Eye (tissue), 1 donor: ENCODE results near the gene OR2F2.

Experiments
- DNase-seq: peaks from one replicate; pipeline ENCODE4 v3.0.0-alpha.2; 2015

Gene OR2F2, protein sequence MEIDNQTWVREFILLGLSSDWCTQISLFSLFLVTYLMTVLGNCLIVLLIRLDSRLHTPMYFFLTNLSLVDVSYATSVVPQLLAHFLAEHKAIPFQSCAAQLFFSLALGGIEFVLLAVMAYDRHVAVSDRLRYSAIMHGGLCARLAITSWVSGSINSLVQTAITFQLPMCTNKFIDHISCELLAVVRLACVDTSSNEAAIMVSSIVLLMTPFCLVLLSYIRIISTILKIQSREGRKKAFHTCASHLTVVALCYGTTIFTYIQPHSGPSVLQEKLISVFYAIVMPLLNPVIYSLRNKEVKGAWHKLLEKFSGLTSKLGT

DNA sequence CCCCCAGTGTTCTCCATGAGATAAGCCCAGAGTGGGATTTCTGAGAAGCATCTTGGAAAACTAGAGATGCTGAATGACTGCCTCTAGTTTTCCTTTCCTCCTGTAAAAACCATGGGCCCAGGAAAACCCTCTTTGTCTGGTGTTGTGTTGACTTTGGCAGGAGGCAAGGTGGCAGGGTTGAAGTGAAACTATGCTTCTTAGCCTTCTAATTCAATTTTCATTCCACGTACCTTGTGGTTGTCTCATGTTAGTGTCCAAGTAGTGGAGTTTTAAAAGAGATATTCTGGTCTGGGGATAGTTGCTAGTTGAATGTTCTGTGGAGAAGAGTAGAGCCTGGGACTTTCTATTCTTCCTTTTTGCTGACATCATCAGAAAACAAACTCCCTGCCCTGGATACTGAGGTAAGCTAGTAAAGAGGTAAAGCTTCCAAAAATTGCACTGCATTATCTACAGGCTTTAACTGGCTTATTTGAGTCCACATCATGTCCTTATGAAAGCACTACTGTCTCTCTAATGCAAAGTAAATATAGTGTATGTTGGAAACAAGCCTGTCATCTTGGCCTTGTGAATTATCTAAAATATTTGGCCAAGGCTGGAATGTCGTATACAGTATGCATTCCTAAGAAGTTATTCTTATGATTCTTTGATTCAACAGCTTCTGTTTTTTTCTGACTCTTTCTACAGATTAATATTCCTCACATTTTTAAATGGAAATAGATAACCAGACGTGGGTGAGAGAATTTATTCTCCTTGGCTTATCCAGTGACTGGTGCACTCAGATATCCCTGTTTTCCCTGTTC, at the start of gene OR2F2:
Gene OR2F2, plus strand, starts transcription at position 708 of the 800 bp plus-strand sequence. Its CDS starts 0 bp downstream, at position 708.
- DNase-seq: peak; percentile 3

- no peak for DNase-seq
These were observed 49.1 kb upstream of the OR2F2 start for GRCh38 chr7:143885951-143886350.

DNA sequence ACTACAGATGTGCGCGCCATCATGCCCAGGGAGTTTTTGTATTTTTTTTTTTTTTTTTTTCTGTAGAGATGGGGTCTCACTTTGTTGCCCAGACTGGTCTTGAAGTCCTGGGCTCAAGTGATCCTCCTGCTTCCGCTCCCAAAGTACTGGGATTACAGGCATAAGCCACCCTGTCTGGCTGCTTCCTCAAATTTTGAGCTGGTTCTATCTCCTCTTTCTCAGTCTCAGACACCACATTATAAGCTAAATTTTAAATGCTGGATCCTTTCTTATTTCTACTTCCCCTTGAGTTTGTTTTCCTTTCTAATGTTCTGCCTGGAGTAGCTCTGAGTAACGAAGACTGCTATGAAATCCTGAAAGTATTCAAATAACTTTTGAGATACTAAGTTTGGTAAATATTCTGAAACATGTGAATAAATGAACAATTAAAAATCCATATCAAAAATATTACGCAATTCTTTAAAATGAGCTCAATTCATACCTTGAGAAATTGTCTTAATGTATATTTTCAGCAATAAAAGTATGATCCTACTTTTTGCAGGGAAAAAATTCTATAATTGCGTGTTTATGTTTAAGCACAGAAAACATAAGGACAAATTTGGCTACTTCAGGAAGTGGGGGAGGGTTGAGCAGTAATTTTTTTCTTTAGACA, 48.1 kb upstream of the OR2F2 start:
- DNase-seq: no peak

DNA sequence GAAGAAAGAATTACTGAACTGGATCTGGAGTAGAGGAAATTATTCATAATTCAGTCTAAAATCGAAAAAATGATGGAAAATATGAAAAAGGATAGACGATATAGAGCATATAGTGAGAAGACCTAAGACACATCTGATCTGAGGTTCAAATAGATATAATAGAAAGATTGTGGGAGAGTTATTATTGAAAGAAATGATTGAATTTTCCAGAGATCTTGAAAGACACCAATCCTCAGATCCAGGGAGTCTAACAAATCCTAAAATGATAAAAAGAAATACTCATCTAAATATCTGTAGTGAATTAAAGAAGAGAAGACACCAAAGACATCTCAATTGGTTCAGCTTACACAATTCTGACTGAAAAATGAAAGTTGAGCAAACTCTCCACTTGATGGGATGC, 46.0 kb upstream of the OR2F2 start:
- no peak for DNase-seq

GRCh38 chr7:143890558-143890957, 44.5 kb upstream of the OR2F2 start:
- no peak for DNase-seq

DNA sequence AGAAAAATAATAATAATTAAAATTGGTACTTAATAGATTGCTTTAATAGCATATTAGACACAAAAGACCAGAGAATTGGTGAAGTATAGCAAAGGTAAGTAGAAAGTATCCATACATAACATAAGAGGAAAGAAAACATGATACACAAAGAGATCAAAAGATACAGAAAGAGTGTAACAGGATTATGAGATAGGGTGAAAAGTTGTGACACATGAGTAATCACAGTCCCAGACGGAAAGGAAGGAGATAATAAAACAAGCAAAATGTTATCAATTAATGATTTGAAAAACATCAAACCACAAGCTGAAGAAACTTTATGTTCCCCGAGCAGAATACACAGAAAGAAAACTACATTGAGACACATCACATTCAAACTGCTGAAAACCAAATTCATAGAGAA, 43.6 kb upstream of the OR2F2 start:
- DNase-seq: no peak

DNA sequence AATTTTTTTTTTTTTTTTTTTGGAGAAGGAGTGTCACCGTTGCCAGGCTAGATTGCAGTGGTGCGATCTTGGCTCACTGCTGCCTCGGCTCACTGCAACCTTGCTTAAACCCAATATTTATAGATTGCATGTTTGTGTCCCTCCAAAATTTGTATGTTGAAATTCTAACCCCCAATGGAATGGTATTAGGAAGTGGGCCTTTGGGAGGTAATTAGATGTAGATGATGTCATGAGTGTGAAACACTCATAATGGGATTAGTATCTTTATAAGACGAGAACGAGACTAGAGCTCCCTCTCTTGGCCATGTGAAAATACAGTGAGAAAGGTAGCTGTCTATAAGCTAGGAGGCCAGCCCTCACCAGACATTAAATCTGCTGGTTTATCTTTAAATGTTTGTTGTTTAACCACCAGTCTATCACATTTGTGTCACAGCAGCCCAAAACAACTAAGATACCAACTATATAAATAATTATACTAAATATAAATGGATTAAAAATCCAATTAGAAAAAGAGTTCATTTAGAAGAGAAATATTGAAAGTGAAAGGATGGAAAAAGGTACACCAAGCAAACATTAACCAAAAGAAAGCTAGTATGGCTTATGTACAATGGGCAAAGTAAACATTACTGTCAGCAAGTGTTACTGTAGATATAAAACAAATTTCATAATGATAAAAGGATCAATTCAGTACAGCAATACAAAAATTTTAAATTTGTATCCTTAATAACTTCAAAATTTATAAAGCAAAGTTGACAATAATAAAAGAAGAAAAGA, 42.3 kb upstream of the OR2F2 start:
- no peak for DNase-seq

DNA sequence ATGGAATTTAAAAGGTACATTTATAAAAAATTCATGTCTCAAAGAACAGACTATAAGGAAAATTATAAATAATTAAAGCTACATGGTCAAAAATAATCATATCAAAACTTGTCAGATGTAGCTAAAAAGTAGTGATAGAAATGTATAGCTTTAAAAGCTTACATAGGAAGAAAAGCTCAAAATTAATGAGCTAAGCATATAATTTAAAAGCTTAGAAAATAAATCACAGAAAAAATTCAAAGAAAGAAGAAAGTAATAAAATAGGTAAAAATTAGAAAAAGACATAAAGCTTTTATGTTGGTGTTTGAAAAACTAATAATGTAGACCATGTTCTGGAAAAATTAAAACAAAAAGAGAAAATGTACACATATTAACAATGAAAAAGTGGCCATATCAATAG, 38.4 kb upstream of the OR2F2 start:
- DNase-seq: no peak

DNA sequence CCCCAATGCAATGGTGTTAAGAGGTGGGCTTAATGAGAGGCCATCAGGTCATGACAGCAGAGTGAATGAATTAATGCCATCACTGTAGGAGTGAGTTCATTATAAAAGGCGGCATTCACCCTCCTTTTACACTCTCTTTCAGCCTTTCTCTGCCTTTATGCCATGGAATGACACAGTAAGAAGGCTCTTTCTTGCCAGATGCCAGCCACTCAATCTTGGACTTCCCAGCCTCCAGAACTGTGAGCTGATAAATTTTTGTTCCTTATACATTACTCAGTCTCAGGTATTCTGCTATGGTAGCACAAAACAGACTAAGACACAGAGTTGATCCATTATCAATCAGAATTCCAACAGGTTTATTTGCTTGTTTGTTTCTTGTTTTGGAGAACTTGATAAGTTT, 36.2 kb upstream of the OR2F2 start:
- no peak for DNase-seq

- no peak for DNase-seq
These were observed 34.7 kb upstream of the OR2F2 start for GRCh38 chr7:143900230-143900766.

DNA sequence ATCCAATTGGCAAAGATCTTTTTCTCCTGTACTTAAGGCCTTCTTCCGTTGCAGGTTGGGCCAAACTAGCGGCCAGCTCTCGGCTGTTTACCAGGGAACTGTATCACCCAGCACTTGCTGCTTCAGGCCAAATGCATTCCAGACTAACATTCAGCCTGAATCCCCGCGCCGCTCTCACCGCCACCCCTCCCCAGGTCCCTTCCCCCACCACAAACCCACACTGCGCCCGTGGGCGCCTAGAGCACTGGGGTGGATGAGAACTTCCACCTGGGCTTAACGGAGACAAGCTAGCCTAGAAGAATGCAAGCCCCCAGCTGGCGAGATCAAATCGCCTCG, 33.7 kb upstream of the OR2F2 start:
- DNase-seq: peak; percentile 92

DNA sequence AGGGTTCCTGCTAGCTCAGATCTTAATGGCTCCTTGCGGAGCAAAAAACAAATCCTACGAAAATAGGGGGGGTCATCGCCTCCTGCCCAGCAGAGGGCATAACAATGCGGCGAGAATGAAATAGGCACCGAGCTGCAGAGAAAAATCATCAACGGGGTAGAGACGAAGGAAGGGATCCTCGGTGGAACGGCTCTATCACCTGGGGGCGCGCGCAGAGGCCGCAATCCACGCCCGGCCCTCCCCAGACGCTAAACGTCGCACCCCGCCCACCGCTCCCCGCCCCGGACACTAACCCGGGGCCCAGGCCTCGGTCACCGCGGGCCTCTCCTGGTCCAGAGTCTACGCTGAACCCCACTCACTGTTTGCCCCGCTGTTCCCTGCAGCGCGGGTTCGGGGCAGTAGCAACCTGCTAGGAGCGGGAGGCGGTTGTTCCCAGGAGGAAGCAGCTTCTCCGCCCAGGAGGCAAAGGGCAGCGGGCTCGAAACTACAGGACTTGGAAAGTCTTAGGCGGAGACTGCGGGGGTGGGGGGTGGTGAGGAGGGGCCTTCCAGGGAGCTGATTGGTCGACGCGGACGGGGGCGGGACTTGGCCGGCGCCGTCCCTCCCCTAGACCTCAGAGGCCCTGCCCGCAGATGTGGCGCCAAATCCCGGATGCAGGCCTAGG, 33.2 kb upstream of the OR2F2 start, which contains the start of gene TCAF1:
Gene TCAF1, minus strand, starts transcription at position 509 of the 664 bp plus-strand sequence. CDS start 25,568 bp downstream, outside the sequence.
- DNase-seq: peak; percentile 98

GRCh38 chr7:143902332-143902899, 32.6 kb upstream of the OR2F2 start:
- no peak for DNase-seq

DNA sequence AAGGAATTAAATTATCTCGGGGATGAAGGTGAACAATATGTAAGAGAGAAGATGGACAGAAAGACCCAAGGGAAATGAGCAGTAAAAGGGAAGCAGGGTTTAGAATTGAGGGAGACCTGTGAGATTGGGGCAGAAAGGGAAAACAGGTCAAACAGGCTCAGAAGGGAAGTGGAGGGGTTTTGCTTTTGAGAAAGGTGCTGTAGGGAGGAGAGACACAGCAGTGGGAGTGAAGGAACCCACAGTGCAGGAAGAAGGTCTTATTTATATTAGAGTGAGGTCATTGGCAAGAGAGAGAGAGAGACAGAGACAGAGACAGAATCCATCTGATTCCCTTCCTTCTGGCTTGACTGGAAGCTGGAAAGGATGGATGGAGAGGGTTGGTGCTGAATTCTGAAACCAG, 29.5 kb upstream of the OR2F2 start:
- no peak for DNase-seq

DNA sequence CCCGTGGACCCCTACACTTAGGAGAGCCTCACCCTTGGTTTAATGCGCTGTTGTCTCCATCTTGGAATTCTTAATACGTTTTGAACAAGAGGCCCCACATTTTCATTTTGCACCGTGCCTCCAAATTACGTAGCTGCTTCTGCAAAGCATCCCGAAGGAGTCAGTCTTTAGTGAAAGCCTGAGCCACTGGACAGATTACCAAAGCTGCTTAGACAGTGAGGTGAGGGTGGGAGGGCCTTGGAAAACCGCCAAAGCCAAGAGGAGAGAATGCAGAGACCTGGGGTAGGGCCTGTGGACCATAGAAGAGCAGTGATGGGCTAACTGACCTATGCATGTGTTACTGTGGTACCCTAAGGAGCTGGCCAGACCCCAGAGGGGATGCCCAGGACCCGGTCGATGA, 28.9 kb upstream of the OR2F2 start:
- DNase-seq: no peak

- no peak for DNase-seq
These were observed 28.1 kb upstream of the OR2F2 start for GRCh38 chr7:143906895-143907294.

- DNase-seq: no peak
These were observed 26.9 kb upstream of the OR2F2 start for GRCh38 chr7:143908120-143908519.

DNA sequence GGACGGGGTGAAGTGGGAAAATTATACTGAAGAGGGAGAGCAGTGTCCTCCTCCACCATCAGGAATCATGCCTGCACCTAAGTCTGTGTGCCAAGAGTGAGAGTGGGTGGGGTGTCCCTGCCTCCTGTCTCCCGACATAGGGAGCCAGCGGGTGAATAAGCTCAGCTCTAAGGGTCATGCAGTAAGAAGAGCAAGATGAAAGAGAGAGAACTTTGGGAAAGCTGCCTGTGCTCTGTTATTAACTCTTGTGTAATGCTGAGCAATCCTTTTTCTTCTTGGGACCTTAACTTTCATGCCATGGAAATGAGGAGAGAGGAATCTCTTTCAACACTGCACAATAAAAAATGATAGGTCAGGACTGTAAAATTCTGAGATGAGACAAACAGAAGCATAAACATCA, 25.2 kb upstream of the OR2F2 start:
- no peak for DNase-seq

DNA sequence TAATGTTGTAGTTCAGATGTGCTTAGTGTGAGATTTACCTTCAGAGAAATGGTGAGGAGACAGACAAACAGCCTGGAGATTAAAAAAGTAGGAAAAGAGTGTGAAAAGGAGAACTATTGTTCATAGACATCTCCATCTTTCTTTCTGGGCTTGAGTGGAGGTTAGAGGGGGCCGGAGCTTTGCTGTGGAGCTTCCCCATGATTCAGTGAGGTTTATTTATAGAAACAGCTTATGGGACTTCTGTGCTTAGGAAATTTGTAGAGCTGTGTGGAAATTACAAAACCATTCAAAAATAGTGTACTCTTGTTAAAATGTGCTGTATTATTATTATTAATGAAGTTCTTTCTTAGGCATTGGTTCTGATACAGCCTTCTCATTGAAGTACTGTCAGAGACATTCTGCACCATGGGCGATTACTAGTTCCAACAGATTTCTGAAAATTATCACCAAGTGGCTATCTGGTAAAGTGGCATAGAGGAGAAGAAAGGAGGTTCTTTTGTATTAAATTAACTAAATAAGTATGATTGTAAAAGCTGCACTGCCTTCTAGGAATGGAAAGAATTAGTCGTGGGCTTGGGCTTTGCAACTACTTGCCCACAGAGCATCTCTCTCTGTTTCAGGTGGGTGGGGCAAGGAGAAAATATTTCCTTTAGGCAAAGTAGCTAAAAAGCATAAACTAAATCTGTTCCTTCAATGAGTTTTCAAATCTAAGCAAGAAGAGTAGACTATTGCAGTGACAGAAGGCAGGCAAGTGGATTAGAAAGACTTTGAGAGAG, 24.4 kb upstream of the OR2F2 start:
- DNase-seq: no peak

DNA sequence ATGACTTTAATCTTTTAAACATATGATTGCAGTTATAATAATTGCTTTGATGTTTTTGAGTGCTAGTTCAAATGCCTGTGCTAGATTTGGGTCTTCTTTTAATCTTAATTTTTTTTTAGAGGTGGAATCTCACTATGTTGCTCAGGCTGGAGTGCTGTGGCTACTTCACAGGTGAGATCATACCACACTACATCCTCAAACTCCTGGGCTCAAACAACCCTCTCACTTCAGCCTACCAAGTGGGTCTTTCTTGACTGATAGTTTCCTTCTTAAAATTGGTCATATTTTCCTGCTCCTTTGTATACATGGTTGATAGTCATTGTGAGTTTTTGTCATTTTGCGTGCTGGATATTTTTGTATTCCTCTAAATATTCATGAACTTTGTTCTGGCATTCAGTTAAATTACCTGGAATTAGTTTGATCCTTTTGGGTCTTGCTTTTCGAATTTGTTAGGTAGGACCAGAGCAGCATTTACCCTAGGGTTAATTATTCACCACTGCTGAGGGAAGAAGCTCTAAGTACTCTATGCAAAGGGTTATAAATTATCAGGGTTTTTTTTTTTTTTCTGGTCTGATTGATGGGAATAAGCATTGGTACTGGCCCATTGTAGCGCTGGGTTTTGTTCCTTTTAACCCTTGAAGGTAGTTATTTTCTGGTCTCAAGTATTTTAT, 21.0 kb upstream of the OR2F2 start:
- DNase-seq: no peak
